ENCODE measurements around the gene HOXA11.

- no peak for TF ChIP-seq POLR2A (IDR thresholded peaks at IDR 0.05; ENCODE audit: low read length)
- TF ChIP-seq GATA1 (IDR thresholded peaks at IDR 0.05; ENCODE audit: low read depth, low read length), result no peak
Measured at GRCh38 chr7:27193335-27194001, 8.4 kb upstream of the HOXA11 start.
